Activated effector memory CD4-positive, alpha-beta T cell treated with Interleukin-2 at 50 U/mL for 16 hours (primary cell): ENCODE data around the gene PHLDA1.
A peak's percentile ranks its signal among the peaks of the same experiment; 100 is the strongest.
"Not testable (repeated sequence)": the region's sequence is repeated elsewhere in the genome, so short reads cannot be mapped to it uniquely, and the experiment has no call there.

Experiments used
- DNase-seq: peaks from one replicate; pipeline ENCODE4 v3.0.0-alpha.2; 2020

Gene PHLDA1

GRCh38 chr12:75984577-75985182 is 46.9 kb downstream of the PHLDA1 start:
- DNase-seq: no peak

DNA sequence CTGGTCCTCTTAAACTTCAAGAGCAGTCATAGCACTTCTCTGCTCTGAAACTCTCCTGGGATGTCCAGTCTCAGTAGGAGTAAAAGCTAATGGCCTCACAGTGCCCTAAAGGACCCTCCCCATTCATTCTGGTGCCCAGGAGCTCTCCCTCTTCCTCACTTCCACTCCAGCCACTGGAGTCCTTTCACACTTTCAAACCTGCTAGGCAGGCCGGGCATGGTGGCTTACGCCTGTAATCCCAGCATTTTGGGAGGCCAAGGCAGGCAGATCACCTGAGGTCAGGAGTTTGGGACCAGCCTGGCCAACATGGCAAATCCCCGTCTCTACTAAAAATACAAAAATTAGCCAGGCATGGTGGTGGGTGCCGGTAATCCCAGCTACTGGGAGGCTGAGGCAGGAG is 47.7 kb downstream of the PHLDA1 start:
- DNase-seq: not testable (repeated sequence)

- DNase-seq: no peak
Measured at GRCh38 chr12:75982979-75983660, 48.5 kb downstream of the PHLDA1 start.

DNA sequence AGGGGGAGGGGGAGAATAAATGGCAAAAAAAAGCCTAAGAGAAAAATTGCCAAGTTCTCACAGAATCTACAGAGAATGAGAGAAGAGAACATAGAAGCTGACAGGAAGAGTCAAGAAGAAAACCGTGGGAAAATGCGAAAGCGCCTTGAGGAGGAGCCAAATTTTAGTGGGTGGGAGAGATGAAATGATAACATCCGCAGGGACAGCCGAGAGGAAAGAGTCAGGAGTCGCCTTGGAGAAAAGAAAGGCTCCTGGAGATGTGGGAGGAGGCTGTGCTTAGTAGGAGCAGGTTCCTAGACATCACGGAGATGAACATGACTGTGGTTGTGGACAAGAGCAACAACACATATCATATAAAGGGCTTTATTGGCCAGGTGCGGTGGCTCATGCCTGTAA is 49.4 kb downstream of the PHLDA1 start:
- DNase-seq: no peak

DNA sequence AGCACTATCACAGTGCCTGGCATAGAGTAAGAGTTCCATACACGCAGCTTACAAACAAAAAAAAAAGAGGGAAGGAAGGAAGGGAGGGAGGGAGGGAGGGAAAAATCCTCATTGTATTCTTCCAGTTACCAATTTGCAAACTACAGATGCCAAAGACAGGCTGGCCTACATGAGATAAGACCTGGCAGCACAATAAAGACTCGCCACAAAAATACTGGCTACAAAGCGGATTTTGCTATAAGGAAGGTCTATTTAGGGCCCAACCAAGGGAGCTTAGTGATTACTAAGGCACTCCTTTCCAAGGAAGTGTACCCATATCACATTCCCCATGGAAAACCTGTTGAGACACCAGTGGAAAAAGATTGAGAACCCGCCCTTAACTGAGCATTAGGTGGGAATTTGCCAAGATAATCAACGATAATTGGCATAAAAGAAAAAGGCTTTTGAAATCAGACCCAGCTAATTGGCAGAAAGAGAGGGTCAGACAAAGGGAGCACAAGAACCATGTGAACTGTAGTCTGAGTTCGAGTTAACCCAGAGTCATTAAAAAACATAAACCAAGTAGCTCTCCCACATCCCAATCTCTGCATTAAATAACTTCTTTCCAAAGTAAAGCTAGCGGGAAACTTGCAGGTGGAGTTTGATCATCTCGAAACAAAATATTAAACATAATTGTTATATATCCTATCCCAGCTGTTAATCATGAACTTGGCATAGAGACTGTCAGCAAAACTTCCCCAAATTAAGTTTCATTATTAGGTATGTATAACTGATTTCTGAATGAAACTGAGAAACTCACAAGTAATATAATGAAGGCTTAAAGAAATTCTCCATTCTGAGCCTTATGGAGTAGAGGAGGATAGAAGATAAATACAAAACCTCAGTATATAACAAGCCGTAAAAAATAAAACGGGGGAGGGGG is 50.1 kb downstream of the PHLDA1 start:
- DNase-seq: no peak

- peak; percentile 12 for DNase-seq
Measured at GRCh38 chr12:75979181-75979580, 52.4 kb downstream of the PHLDA1 start.

DNA sequence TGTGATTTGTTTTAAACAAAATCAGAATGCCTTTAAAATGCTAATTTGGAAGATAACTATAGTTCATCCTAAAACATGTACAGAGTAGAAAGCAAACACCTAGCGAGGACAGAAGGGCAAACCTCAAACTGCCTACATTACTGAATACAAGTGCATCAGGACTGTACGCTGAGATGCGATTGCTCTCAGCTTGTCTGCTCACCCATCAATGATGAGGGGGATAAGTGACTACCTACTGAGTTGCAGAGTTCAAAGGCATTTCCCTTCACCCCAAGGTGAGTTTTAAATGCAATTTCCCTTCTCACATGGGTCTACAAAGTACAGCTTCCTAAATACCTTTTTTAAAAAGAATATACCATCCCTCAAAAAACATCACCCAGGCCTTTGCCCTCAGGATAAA is 52.9 kb downstream of the PHLDA1 start:
- no peak for DNase-seq

DNA sequence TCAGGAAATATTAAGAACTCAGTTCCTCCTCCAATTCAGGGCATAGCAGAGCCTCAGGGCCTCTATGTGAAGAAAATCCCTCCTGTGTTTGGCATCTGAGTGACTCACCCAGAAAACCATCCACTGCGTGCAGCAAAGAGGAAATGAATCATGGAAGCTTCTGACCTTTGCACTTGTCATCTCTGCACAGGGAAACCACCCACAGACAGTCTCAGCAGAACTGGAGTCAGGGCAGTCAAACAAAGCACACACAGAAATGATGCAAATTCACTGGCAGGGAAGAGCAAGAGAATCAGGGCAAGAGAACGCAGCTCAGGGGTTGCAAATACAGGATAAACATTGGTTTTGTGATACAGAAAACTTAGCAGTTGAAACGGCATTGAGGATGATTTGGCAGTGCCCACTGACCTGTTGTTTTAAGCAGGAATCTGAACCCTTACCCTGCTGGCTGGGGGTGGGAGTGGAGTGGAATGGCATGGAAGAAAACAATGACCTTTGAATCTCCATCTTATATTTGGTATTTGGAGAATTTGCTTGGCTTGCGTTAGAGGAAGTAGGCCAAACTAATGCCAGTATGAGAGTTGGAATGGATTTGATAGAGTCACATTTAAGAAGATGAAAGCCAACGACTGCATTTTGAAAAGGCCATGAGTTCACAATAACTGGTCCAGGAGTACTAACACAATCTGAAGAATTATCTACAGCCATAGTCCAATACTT is 53.5 kb downstream of the PHLDA1 start:
- peak; percentile 67 for DNase-seq

GRCh38 chr12:75977590-75977951 is 54.0 kb downstream of the PHLDA1 start:
- no peak for DNase-seq

DNA sequence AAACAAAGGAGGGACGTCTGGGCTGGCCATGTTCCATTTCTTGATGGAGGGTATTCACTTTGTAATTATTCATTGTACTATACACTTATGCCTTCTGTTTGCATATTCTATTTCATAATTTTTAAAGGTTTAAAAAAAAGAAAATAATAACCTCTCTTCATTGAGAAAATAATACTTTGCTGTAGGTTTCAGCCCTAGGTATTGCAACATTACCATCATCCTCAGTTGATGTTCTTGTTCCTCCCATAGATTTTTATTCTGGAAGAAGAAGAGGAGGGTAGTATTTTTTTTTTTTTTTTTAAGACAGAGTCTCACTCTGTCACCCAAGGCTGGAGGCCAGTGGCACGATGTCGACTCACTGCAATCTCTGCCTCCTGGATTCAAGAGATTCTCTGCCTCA is 54.7 kb downstream of the PHLDA1 start:
- no peak for DNase-seq

GRCh38 chr12:75976113-75976512 is 55.5 kb downstream of the PHLDA1 start:
- DNase-seq: no peak

- DNase-seq: no peak
Measured at GRCh38 chr12:75975702-75976101, 55.9 kb downstream of the PHLDA1 start.
